Fibroblast of lung (primary cell): ENCODE measurements around the gene GLT6D1. TPM values are rescaled to one million over a fixed set of nuclear protein-coding genes. Genes with fewer than 3 reads are reported as not detected.

Experiments used
- DNase-seq, 2 donors: peaks; one replicate each; pipeline versions ENCODE4 v3.0.0 to v3.0.0-alpha.2; 2010; ENCODE audit warnings: low read depth in 2 of 2
- H2AFZ ChIP-seq: 2 replicates; pipeline ENCODE4 v1.5.1; 2012; ENCODE audit warnings: low read length, control low read depth, inconsistent platforms
- H3K27ac ChIP-seq: 2 replicates; pipeline ENCODE4 v1.5.1; 2011; ENCODE audit warnings: low read length, control low read depth; ENCODE audit not compliant: insufficient read depth
- H3K27me3 ChIP-seq: 2 replicates; pipeline ENCODE4 v1.5.1; 2011; ENCODE audit warnings: mild to moderate bottlenecking, low read length; ENCODE audit not compliant: control insufficient read depth, insufficient read depth
- H3K36me3 ChIP-seq: 2 replicates; pipeline ENCODE4 v1.5.1; 2011; ENCODE audit warnings: low read length; ENCODE audit not compliant: control insufficient read depth, insufficient read depth
- H3K4me1 ChIP-seq: 2 replicates; pipeline ENCODE4 v1.5.1; 2011; ENCODE audit warnings: low read length; ENCODE audit not compliant: control insufficient read depth, insufficient read depth; ENCODE audit errors: extremely low read depth
- H3K4me2 ChIP-seq: 2 replicates; pipeline ENCODE4 v1.5.1; 2011; ENCODE audit warnings: low read length, control low read depth; ENCODE audit not compliant: insufficient read depth; ENCODE audit errors: extremely low read depth
- H3K4me3 ChIP-seq, 4 experiments: fragments of 200-600 bp in 1 of 4; sonication (generic) in 1 of 4; replicated peaks in 1 of 4; 2 replicates each; pipeline ENCODE4 v1.5.1; 2011 to 2016; ENCODE audit warnings: low read length in 4 of 4, low read depth in 3 of 4, mild to moderate bottlenecking in 3 of 4, control low read depth in 2 of 4, inconsistent platforms in 1 of 4, mixed read lengths in 1 of 4; ENCODE audit not compliant: insufficient read depth in 1 of 4; ENCODE audit errors: control extremely low read depth in 1 of 4
- H3K79me2 ChIP-seq: 2 replicates; pipeline ENCODE4 v1.5.1; 2012; ENCODE audit warnings: mild to moderate bottlenecking, low read length, inconsistent platforms; ENCODE audit not compliant: control insufficient read depth, insufficient read depth
- H3K9ac ChIP-seq: 2 replicates; pipeline ENCODE4 v1.5.1; 2011; ENCODE audit warnings: mild to moderate bottlenecking, low read length, control low read depth; ENCODE audit not compliant: insufficient read depth
- H3K9me3 ChIP-seq: 2 replicates; pipeline ENCODE4 v1.5.1; 2012; ENCODE audit warnings: low read depth, low read length; ENCODE audit not compliant: control insufficient read depth, insufficient read depth
- H4K20me1 ChIP-seq: 2 replicates; pipeline ENCODE4 v1.5.1; 2011; ENCODE audit warnings: low read length; ENCODE audit not compliant: control insufficient read depth, insufficient read depth; ENCODE audit errors: extremely low read depth
- EZH2 ChIP-seq: IDR thresholded peaks from 2 replicates; pipeline ENCODE4 v1.5.1; 2012; ENCODE audit warnings: low read length, control low read depth, mild to moderate bottlenecking; ENCODE audit errors: missing control alignments
- polyA plus RNA-seq, 2 donors: library from polyadenylated mRNA; depleted of rRNA in 1 of 2; stranded (reverse) in 1 of 2; unstranded in 1 of 2; fragments of >200 nt; gene quantifications; 2 replicates each; pipeline ENCODE4 v1.2.1, GENCODE V29; 2011 to 2012; ENCODE audit warnings: missing spikeins in 1 of 2
- total RNA-seq: library from RNA; depleted of rRNA; stranded (reverse); fragments of >200 nt; gene quantifications from 2 replicates; pipeline ENCODE4 v1.2.1, GENCODE V29; 2014
- TF ChIP-seq, protein P1 (sequence below), 2 donors: IDR thresholded peaks in 1 of 2; conservative IDR thresholded peaks in 1 of 2; 1 replicate in 1 of 2; 2 replicates in 1 of 2; pipeline ENCODE4 v1.5.1; 2011 to 2012; ENCODE audit warnings: low read length in 2 of 2, control low read depth in 1 of 2, inconsistent platforms in 1 of 2, low read depth in 1 of 2, mild to moderate bottlenecking in 1 of 2

Gene GLT6D1
- total and polyA plus RNA-seq, 2 donors (not counting 1 experiment from before 2014, with no cell fraction given): not detected

DNA sequence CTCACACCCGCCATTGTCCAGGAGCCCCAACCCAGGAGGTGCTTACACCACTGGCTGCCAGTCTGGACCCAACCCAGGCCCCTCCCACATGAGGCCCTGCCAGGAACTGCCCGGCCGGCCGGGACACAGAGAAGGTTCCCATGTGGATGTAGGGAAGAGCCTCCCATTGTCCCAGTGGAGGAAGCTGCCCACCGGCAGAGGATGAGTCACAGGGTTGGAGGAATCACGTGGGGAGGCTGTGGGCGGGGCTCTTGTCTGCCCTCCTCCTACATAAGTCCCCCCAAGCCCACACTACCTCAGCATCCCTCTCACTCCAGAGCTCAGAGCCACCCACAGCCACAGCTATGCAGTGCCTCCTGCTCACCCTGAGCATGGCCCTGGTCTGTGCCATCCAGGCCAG is 51.7 kb downstream of the GLT6D1 start:
- Histone ChIP-seq H4K20me1 (no peaks in the 10 kb centered on the region), H3K4me2 (no peak overlapping the region), H3K9me3 (no peaks in the 10 kb centered on the region), H3K4me3 (no peak overlapping the region), H3K79me2 (no peaks in the 10 kb centered on the region), H2AFZ (no peak overlapping the region), H3K9ac (no peak overlapping the region), H3K27me3 (no peaks in the 10 kb centered on the region), H3K4me1 (no peaks in the 10 kb centered on the region), H3K27ac (no peak overlapping the region), H3K36me3 (no peaks in the 10 kb centered on the region)
- TF ChIP-seq EZH2: no peak
- TF ChIP-seq, protein P1, sequence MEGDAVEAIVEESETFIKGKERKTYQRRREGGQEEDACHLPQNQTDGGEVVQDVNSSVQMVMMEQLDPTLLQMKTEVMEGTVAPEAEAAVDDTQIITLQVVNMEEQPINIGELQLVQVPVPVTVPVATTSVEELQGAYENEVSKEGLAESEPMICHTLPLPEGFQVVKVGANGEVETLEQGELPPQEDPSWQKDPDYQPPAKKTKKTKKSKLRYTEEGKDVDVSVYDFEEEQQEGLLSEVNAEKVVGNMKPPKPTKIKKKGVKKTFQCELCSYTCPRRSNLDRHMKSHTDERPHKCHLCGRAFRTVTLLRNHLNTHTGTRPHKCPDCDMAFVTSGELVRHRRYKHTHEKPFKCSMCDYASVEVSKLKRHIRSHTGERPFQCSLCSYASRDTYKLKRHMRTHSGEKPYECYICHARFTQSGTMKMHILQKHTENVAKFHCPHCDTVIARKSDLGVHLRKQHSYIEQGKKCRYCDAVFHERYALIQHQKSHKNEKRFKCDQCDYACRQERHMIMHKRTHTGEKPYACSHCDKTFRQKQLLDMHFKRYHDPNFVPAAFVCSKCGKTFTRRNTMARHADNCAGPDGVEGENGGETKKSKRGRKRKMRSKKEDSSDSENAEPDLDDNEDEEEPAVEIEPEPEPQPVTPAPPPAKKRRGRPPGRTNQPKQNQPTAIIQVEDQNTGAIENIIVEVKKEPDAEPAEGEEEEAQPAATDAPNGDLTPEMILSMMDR (conservative IDR thresholded peaks at IDR 0.05 in 1 of 2, IDR thresholded peaks at IDR 0.05 in 1 of 2; ENCODE audit: low read depth in 1 of 2, low read length in 2 of 2): no peak
- no peak for DNase-seq

DNA sequence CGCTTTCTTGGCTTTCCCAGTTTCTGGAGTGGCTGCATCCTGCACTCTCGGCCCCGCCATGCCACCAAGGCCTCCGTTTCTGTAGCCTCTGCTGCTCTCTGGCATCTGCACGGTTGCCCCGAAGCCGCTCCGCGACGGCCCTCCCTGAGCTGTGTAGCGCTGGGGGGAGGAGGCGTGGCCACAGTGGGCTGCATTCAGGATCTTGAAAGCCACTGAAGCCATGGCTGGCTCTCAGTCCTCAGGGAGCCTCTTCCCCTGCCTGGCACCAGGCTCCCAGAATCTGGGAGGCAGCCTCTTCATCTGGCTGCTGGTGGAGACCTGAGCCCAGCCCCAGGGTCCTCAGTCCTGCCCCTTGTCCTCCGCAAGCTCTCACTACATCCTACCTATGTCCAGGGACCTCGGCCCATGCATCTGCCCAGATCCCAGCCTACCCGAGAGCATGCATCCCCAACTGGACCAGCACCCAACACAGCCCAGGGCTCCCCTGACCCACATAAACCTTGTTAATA is 52.7 kb downstream of the GLT6D1 start:
- no peaks in the 10 kb centered on the region for H3K27me3 ChIP-seq
- no peak overlapping the region for H2AFZ ChIP-seq
- H3K4me1 ChIP-seq: no peaks in the 10 kb centered on the region
- H3K36me3 ChIP-seq: no peaks in the 10 kb centered on the region
- no peaks in the 10 kb centered on the region for H4K20me1 ChIP-seq
- TF ChIP-seq EZH2: no peak
- TF ChIP-seq, protein P1 (conservative IDR thresholded peaks at IDR 0.05 in 1 of 2, IDR thresholded peaks at IDR 0.05 in 1 of 2; ENCODE audit: low read depth in 1 of 2, low read length in 2 of 2): no peak
- no peaks in the 10 kb centered on the region for H3K79me2 ChIP-seq
- H3K4me3 ChIP-seq: no peak overlapping the region
- no peak for DNase-seq
- no peak overlapping the region for H3K9ac ChIP-seq
- no peaks in the 10 kb centered on the region for H3K9me3 ChIP-seq
- no peak overlapping the region for H3K27ac ChIP-seq
- no peak overlapping the region for H3K4me2 ChIP-seq

DNA sequence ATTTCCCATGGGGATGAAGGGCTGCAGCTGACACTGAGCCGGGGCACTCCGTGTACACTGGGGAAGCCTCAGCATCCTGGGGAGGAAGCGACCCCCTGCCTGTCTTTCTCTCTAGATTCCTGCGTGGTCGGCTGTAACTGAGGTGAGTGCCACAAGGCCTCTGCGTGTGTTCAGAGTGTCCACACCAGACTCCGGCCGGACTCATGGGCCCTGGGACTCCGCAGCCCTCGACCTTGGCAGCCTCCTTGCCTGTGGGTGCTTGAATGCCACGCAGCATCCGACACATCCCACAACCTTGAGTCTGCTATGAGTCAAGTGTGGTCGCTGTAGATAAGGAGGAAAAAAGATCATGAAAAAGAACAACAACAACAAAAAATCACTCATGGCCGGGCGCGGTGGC is 54.4 kb downstream of the GLT6D1 start:
- no peaks in the 10 kb centered on the region for H4K20me1 ChIP-seq
- DNase-seq: no peak
- H3K79me2 ChIP-seq: no peaks in the 10 kb centered on the region
- H3K4me2 ChIP-seq: no peak overlapping the region
- H3K9ac ChIP-seq: no peak overlapping the region
- no peaks in the 10 kb centered on the region for H3K27me3 ChIP-seq
- no peak overlapping the region for H2AFZ ChIP-seq
- no peaks in the 10 kb centered on the region for H3K36me3 ChIP-seq
- TF ChIP-seq, protein P1 (conservative IDR thresholded peaks at IDR 0.05 in 1 of 2, IDR thresholded peaks at IDR 0.05 in 1 of 2; ENCODE audit: low read depth in 1 of 2, low read length in 2 of 2): no peak
- no peak for TF ChIP-seq EZH2
- no peaks in the 10 kb centered on the region for H3K4me1 ChIP-seq
- H3K9me3 ChIP-seq: no peaks in the 10 kb centered on the region
- no peak overlapping the region for H3K27ac ChIP-seq
- no peak overlapping the region for H3K4me3 ChIP-seq
